ENCODE measurements around the gene NACC1. TPM values are rescaled to one million over a fixed set of nuclear protein-coding genes. Genes with fewer than 3 reads are reported as not detected.
A peak's percentile ranks its signal among the peaks of the same experiment; 100 is the strongest.

The NACC1 gene
- total RNA-seq, 1 experiment from 2014 or later: 60.5 TPM

DNA sequence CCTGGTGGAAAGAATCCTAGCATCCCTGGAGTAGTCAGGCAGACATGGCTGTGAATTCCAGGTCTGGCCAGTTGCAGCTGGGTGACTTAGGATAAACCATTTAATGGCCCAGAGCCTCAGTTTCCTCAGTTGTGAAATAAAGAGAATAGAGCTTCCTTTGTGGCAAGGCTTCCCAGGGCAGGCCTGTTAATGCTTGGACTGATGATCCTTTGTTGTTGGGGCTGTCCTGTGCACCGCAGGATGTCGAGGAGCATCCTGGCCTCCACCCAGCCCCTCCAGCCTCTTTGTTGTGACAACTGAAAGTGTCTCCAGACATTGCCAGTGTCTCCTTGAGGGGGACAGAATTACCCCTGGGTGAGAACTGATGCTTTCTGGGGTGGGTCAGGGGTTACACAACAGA, 31.7 kb upstream of the NACC1 start:
- in situ Hi-C loops (cut with HindIII; ENCODE audit: low sequenced_read_pairs): no loop called here

DNA sequence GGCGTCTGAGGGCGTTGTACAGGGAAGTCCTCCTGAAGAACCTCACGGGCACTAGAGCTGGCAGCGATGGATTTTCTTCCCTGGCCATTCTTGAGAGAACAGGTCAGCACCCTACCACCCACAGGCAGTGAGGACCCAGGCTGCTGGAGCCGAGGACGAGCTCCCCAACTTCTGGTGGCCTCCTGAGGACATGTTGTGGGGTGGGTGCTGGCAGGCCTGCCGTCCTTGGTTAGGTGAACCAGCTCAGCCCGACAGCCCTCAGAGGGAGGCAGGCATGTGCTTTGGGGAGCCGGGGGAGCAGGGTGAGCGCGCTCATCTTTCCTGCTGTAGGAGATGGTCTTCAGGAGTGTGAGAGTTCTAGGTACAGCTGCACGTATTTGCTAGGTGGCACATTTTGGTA, 30.8 kb upstream of the NACC1 start:
- DNase-seq (ENCODE audit: low spot score): no peak
- in situ Hi-C loops (cut with HindIII; ENCODE audit: low sequenced_read_pairs): no loop called here

More for the DNA sequence above, 31.7 kb upstream of the NACC1 start:
- DNase-seq (ENCODE audit: low spot score): no peak

DNA sequence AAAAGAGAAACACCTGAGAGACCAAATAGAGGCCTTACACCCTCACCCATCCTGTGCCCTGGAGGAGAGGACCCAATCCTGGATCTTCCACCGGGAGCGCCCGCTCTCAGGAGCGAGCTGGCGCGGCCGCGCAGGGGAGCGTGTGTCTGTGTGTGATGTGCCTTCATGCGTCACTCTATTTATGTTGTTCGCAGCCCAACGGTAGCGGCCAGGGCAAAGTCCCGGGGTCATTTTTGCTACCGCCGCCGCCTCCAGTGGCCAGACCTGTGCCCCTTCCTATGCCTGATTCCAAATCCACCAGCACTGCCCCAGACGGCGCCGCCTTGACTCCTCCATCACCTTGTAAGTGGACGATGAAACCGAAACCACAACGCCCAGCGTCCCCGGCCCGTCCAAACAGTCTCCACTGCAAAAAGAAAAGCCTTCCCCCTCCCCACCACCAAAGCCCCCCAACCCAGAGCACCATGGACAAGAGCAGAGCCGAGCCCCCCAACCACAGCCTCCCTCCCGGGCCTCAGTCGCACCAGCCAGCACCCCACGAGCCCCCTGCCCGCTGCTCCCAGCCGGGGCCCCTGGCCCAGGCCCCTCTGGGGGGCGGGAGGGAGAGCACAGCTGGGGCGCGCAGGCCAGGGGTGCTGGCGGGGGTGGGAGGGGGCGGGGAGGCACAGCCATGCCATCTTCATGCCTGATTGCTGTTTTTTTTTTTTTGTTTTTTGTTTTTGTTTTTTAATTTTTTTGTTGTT, 30.1 kb upstream of the NACC1 start:
- DNase-seq (ENCODE audit: low spot score): no peak
- in situ Hi-C loops (cut with HindIII; ENCODE audit: low sequenced_read_pairs): no loop called here

DNA sequence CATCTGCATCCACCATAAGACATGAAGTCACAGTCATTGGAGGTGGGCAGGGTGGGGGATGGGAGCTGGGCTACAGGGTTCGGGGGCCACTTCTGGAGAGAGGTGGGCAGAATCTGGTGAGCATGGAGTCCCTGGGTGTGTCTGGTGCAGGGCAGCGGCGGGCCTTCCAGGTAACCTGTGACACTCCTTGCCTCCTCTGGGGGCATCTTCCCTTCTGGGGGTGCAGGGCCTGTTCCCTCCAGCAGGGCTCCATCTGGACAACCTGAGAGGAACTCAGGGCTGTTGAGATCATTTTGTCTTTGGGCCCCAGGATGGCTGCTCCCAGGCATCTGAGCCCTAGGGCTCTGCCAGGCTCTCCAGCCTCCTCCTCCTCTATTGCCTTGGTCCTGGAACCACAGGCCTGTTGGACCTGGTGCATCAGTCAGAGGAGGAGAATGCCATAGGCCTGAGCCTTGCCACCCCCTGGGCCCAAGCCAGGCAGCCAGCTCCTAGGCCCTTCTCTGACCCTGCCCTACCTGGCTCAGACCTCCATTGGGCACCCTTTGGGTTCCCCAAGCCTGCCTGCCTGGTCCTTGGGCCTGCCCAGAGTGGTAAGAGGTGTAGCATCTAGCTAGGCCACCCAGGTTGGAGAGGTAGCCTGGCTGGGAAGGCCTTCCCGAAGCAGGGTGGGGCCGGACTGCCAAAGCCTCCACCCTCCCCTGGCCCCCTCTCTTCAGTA, 28.8 kb upstream of the NACC1 start:
- peak; percentile 56 for DNase-seq (ENCODE audit: low spot score)
- in situ Hi-C loops (cut with HindIII; ENCODE audit: low sequenced_read_pairs): no loop called here

DNA sequence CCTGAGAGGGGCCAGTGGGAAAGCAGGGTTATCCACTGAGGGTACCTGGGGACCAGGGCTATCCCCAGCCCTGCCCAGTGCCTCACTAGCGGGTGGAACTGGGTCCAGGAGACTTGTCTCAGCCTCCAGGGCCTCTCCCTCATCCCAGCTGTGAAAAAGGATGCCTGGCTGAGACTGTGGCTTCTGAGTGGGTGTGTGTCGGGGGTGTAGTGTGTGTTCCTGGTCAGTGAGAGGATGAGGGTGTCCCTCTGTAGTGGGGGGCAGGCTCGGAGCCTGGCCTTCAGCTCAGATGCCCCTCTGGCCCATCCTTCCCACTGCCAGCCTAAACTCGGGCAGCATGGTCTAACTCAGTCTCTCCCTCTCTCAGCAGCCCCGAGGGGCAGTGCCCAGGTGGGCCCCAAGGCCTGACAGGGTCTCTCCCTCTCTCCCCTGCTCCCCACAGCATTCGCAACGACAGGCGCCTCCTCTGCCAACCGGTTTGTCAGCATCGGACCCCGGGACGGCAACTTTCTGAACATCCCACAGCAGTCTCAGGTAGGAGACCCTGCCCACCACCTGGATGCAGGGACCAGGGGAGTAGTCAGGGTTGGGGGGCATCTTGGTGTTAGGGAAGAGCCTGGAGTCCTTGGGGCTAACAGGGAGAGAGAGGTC, 28.1 kb upstream of the NACC1 start:
- in situ Hi-C loops (cut with HindIII; ENCODE audit: low sequenced_read_pairs): no loop called here
- DNase-seq (ENCODE audit: low spot score): no peak

DNA sequence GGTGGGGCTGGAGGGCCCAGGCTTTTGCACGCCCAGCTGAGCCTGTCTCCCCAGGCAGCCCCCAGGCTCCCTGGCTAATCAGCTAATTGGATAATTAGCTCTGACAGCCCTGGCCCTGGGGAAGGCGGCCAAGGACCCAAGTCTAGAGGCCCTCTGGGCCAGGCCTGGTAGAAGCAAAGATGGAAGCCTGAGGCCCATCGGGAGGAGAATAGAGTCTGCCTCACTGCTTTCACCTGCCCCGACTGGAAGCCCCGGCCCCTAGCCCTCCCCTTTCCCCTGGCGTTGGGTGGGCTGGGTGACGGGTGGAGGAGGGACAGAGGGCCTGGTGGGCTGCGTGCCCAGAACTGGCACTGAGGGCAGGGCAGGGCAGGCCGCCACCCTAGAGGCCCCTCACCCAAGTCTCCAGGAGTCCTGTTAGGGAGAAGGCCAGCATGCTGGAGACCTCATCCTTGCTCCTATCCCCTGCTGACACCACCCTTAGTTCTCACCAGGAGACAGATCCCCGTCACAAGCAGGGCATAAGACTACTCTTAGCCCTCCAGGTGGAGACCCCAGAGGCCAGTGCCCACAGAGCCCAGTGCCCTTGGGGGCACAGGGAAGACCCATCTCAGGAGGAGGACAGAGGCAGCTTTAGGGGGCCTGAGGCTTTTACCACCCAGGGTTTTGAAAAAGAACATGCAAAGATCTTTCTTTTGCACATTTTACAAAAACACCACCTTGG, 27.4 kb upstream of the NACC1 start:
- in situ Hi-C loops (cut with HindIII; ENCODE audit: low sequenced_read_pairs): no loop called here
- DNase-seq (ENCODE audit: low spot score): no peak

DNA sequence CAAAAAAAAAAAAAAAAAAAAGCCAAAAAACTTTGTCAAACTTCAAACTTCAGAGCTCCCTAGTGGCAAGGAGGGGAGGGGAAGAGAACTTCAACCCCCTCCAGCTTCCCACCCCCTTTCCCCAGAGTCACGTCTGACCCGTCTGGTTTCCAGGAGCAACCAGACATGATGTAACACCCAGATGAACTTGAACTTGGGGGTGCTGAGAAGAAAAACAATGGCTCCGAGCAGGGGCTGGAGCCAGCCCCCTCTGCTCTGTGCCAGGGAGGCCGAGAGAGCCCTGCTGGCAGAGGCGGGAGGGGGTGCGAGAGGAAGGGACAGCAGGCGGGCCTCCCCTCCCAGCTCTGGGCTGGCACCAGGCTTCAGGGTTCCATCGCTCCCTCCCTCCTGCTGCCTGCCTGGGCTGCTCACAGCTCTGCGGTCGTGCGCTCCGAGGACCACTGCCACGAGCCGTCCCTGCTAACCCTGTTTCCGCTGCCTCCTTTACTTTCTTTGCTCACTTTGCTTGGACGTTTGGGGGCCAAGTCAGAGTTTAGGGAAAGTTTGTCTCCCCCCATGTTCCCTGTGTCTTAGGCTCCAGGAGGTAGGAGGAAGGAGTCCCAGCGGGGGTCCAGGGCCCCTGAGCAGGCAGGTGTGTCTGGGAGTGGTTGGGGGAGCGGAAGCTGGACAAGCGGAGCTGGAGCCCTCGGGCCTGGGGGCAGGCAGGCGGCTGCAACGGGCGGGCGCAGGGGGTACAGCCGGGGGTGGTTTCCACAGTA, 26.5 kb upstream of the NACC1 start:
- no peak for DNase-seq (ENCODE audit: low spot score)
- in situ Hi-C loops (cut with HindIII; ENCODE audit: low sequenced_read_pairs): no loop called here

DNA sequence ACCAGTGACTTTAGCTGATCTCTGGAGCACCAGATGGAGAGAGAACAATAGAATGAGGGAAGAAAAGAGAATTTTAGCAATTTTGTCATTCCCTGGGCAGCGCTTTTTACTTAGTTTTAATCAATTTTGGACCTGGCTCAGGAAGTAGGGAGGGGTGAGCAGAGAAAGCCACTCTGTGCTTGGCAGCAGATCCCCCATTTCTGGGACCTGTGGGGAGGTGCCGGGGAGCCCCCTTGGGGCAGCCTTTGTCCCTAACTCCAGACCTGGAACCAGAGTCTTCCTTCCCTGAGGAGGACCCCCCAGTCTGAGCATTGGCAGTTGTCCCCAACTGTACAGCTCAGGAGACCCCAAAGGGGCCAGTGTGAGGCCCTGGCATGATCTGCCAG, 25.9 kb upstream of the NACC1 start:
- in situ Hi-C loops (cut with HindIII; ENCODE audit: low sequenced_read_pairs): no loop called here
- DNase-seq (ENCODE audit: low spot score): no peak

DNA sequence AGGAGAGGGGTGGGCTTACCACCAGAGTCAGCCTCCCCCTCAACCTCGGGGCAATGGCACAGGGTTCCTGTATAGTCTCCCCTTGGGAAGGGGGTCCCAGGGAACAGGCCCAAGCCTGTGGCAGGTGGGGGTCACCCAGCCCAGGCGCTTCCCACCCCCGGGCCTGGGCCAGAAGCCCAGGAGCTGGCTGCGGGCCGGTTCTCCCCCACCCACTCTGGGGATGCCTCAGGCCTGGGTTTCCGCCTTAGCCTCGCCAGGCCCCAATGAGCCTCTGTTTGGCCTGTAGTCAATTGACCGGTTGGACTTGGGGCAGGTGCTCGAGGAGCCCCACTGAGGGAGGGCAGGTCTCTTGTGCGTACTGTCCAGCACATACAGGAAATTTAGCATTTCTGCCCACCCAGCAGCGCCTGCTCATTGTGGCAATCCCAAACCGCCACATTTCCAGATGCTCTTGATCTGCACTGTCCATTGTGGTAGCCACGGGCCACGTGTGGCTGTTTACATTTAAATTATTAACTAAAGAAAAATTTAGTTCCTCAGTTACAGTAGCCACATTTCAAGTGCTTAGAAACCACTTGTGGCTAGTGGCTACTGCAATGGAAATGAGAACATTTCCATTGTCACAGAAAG, 25.3 kb upstream of the NACC1 start:
- in situ Hi-C loops (cut with HindIII; ENCODE audit: low sequenced_read_pairs): no loop called here
- DNase-seq (ENCODE audit: low spot score): no peak

DNA sequence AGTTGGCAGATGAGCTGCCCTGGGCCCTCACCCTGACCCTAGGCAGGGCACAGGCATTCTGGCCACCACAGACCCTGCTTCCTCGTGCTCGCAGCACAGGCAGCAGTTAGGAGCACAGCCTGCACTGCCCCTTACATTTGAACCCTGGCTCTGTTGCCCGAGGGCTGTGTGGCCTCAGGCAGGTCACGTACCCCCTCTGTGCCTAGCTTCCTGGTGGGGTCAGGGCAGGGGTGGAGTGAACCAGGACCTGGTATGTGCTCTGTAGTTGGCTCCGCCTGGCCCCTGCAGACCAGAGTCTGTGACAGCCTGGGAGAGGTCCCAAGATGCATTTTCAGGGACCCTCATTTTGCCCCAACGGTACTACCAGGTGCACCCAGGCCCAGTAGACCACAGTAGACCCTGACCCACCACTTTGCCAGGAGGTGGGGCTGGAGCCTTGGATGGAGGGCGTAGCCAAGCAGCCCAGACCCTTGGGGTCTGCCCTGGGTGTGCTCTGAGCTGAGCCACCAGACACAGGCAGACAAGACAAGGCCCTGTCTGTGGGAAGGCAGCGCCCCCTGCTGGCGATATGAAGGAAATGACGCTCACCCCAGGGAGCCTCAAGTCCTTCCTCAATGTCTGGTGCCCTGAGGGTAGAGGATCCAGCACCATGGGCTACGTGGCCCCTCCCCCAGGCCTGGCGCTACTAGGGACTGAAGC, 24.5 kb upstream of the NACC1 start:
- DNase-seq (ENCODE audit: low spot score): peak; percentile 92

DNA sequence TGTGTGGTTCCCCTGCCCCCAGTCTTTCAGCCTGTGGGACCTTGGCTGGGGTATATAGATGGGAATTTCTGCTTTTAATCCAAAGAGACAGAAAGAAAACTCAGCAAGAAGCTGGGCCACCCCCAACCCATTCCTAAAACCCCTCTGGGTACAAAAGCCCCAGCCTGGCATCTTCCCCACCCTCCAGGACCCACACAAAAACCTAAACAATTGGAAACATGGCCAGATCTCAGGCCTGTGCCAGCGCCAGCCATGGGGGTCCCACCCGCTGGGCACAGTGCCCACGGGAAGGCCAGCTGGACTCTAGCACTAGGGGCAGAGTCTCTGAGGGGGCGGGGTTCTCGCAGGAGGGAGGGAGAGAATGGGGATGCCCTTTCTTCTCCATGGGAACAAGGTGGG, 24.0 kb upstream of the NACC1 start:
- in situ Hi-C loops (cut with HindIII; ENCODE audit: low sequenced_read_pairs): no loop called here
- no peak for DNase-seq (ENCODE audit: low spot score)

More for the DNA sequence above, 24.5 kb upstream of the NACC1 start:
- in situ Hi-C loops (cut with HindIII; ENCODE audit: low sequenced_read_pairs): no loop called here

DNA sequence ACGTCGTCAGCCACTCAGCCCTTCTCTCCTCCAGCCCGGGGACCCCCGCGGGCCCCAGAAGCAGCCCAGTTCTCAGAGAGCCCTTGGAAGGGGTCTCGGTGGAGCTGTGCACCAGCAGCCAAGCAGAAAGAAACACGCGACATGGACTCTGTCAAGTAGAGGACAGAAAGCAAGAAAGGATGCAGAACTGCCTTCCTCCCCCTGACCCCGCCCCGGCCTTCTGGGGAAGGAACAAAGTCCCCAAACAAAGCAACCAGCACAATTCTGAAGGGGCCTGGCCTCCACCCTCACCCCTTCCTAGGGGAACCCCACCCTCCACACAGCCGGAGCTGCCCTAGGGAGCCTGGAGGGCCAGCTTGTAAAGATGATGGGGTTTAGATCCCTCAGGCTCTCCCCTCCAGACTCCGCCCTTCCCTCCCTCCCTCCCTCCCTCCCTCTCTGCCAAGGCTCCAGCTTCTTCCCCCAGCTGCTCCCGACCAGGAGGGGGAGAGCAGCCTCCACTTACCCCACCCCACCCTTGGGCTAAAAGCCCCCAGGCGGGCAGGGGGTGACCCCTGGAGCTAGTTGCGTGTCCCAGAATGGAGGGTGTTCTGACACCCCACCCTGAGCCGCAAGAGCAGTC, 23.2 kb upstream of the NACC1 start:
- DNase-seq (ENCODE audit: low spot score): no peak
- in situ Hi-C loops (cut with HindIII; ENCODE audit: low sequenced_read_pairs): no loop called here

DNA sequence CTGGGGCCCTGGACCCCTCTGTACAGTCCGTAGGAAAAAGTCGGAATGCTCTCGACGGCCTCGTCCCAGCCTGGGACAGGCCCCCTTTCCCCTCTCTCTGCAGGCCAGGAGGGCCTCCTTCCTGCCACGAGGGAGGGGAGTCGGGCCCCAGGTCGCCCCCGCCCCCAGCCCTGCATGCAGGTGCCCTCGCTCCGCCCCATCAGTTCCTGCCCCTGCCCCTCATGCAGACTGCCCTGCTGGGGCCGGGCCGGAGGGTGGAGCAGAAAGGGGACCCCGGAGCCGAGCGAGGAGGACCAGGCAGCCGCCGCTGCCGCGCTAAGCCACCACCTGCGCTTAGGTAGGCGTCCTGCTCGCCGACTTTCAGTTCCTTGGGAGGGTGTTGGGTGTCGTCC, 22.7 kb upstream of the NACC1 start:
- DNase-seq (ENCODE audit: low spot score): no peak
- in situ Hi-C loops (cut with HindIII; ENCODE audit: low sequenced_read_pairs): no loop called here

DNA sequence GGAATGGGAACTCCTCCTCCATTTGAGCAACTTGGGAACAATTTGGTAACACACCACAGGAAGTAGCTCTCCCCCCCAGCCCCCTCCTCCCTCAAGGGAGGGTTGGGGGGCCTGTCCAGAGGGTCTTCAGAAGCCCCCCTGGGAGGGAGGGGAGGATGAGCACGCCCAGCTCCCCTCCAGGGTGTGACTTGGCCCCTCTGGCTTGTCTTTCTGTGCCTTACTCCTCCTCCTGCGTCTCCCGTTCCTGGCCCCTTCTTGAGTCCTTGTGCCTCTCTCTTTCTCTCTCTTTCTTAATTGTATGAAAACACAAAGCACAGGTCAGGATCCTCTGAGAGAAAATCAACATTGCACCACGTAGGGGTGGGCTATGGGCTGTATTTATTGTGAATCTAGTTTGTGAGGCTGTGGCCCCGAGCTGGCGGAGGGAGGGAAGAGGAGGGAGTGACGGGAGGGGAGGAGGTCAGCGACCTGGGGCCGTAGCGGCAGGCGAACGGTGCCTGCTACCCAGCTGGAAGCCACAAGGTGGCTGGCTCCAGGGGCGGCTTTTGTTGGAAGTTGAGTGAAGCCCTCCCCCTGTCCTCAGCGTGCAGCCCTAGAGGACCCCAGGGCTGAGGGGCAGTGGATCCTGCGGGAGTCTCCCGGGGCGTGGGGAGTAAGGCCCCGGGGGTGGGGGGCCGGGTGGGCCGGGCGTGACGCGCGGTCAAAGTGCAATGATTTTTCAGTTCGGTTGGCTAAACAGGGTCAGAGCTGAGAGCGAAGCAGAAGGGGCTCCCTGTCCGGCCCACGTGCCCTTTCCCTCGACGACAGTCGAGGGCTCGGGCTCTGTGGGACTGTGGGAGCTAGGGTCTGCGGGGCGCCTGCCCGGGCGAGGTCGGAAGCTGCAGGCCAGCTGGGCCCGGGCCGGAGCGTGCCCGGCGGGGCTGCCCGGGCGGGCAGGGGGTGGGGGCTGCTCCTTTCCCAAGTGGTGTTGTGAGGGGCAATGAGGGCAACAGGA, 21.8 kb upstream of the NACC1 start:
- in situ Hi-C loops (cut with HindIII; ENCODE audit: low sequenced_read_pairs): no loop called here
- no peak for DNase-seq (ENCODE audit: low spot score)

DNA sequence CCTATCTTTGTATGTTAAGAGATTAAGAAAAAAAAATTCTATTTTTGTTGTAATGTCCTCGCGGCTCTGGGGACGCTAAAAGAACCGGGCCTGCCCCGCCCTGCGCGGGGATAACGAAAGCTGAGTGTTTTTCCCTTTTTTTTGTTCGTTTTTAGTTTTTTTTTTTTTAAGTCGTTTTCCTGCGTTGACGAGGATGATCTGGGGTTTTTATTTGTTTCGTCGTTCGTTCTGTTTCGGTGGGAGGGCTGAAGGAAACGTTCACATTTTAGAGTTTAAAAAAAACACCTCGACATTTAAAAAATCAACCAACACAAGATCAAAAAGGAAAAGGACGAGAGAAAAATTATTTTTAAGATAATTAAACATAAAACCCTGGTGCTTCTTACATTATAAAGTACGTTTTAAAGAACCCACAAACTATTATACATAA, 21.0 kb upstream of the NACC1 start:
- in situ Hi-C loops (cut with HindIII; ENCODE audit: low sequenced_read_pairs): no loop called here
- DNase-seq (ENCODE audit: low spot score): no peak

DNA sequence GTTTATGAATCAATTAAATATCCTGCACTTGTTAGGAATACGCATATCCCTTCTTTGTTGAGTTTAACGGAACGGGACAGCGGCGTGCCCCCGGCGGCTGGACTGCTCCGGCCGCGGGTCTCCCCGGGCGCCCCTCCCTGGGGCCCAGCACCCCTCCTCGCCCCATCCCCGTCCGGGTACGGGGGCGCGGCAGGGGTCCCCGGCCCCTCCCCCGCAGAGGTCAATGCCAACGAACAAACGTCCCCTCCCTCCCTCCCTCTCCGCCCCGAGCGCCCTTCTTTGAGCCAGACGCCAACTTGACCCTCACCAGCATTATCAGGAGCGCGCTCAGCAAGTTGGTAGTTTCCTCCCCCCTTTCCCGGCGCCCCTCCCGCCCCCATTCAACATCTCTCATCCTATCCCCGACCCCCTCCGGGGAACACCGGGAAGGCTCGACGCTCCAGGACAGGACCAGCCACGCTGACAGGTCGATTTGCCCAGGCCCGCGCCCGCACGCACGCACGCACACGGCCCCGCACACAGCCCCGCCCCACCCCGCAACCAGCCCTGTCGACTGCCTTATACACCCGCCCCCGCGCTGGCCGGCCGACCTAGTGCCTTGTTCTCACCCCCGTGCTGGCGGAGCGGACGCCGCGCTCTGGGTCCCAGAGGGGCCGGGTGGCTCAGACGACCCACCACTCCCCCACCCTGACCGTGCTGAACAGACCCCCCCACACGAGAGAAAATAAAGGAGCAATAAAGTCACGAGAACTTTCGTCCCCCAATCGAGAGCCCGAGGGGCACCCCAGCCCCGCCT, 20.4 kb upstream of the NACC1 start:
- no peak for DNase-seq (ENCODE audit: low spot score)
- in situ Hi-C loops (cut with HindIII; ENCODE audit: low sequenced_read_pairs): no loop called here

Data from G401 (cell line).